Measurements from ENCODE around the gene PLB1. TPM values are rescaled to one million over a fixed set of nuclear protein-coding genes. Genes with fewer than 3 reads are reported as not detected.

Gene PLB1
- polyA plus RNA-seq, 3 donors: 20.2 to 35.8 (median 23.9) TPM

DNA sequence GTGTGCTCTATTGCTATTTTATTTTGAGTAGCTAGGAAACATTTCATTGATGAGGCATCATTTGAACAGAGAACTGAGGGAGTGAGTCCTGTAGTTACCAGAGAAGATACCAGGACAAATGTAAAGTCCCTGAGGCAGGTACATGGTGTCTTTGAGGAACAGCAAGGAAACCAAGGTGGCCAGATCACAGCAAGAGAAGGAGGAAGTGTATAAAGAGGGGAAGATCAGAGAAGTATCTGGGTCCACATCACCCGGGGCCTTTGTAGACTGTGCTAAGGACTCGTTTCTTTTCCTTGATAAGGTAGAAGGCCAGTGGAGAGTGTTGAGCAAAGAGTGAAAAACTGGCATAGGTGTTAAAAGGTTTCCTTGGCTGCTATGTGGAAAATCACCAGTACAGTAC is 34.8 kb upstream of the PLB1 start:
- Mint-ChIP-seq H3K4me3 (no peak overlapping the region), H3K36me3 (peaks cover 0 to 5% of the 10 kb centered on the region in 2 donors), H3K27me3 (ENCODE audit: low read depth in 3 of 3) (no peaks in the 10 kb centered on the region), H3K27ac (peak overlapping the region in 4 of 7 donors; percentile 3 to 70 (median 46)), H3K9me3 (peaks cover 0 to 11% (median 5%) of the 10 kb centered on the region in 7 donors), H3K4me1 (peaks cover 57% of the 10 kb centered on the region)
- no peaks in the 10 kb centered on the region for H3K79me2 ChIP-seq (ENCODE audit: insufficient read depth, low read length)
- intact Hi-C loops (cut with micrococcal nuclease): no loop called here
- no peak overlapping the region for H3K4me2 ChIP-seq (replicated peaks; ENCODE audit: extremely low read depth, low read length, poor library complexity, severe bottlenecking)
- no peak for TF ChIP-seq CTCF (IDR thresholded peaks at IDR 0.05)
- peaks cover 38 to 55% of the 10 kb centered on the region in 2 donors for H3K4me1 ChIP-seq (ENCODE audit: control insufficient read depth in 1 of 2, insufficient read depth in 2 of 2, low read length in 2 of 2)
- H4K20me1 ChIP-seq (ENCODE audit: insufficient read depth, low read length): no peaks in the 10 kb centered on the region
- no peaks in the 10 kb centered on the region for H3K36me3 ChIP-seq (replicated peaks in 1 of 2; ENCODE audit: control insufficient read depth in 1 of 2, insufficient read depth in 2 of 2, low read length in 2 of 2)
- no peak overlapping the region for H2AFZ ChIP-seq (ENCODE audit: insufficient read depth, low read depth, low read length, poor library complexity, severe bottlenecking)
- 20% methylated on average over 2 of the region's 2 CpGs for WGBS (ENCODE audit: insufficient coverage)
- no peaks in the 10 kb centered on the region for H3K9me3 ChIP-seq (replicated peaks in 1 of 2; ENCODE audit: control insufficient read depth in 1 of 2, insufficient read depth in 1 of 2, low read length in 2 of 2)
- H3K4me3 ChIP-seq (replicated peaks in 1 of 3; ENCODE audit: low read depth in 2 of 3, low read length in 3 of 3): no peak overlapping the region
- no peak overlapping the region for H3K9ac ChIP-seq (ENCODE audit: insufficient read depth, low read length, poor library complexity, severe bottlenecking)
- DNase-seq: peak in 1 of 3 donors; percentile 34
- H3K27ac ChIP-seq (ENCODE audit: low read depth in 1 of 2, low read length in 2 of 2): no peak overlapping the region
- H3K27me3 ChIP-seq (ENCODE audit: control insufficient read depth in 2 of 2, insufficient read depth in 2 of 2, low read length in 2 of 2): no peaks in the 10 kb centered on the region

DNA sequence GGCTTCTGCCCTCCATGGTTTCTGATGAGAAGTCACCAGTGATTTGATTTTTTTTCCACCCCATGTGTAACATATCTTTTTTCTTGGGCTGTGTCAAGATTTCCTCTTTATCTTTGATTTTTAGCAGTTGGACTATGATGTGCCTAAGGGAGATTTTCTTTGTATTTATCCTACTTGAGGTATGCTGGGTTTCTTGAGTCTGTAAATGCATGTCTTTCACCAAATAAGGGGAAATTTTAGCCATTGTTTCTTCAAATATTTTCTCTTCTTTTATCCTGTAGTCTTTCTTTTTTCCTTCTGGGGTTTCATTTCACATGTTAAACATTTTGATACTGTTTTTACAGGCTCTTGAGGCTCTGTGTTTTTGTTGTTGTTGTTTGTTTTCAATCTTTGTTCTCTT is 33.7 kb upstream of the PLB1 start:
- no peak for DNase-seq
- no peak overlapping the region for H3K27ac ChIP-seq (ENCODE audit: low read depth in 1 of 2, low read length in 2 of 2)
- H3K4me1 ChIP-seq (ENCODE audit: control insufficient read depth in 1 of 2, insufficient read depth in 2 of 2, low read length in 2 of 2): peaks cover 46 to 65% of the 10 kb centered on the region in 2 donors
- peaks cover 0 to 9% (median 3%) of the 10 kb centered on the region in 7 donors for H3K9me3 Mint-ChIP-seq
- H3K9ac ChIP-seq (ENCODE audit: insufficient read depth, low read length, poor library complexity, severe bottlenecking): no peak overlapping the region
- no peak overlapping the region for H3K4me3 Mint-ChIP-seq
- intact Hi-C loops (cut with micrococcal nuclease): no loop called here
- H3K4me1 Mint-ChIP-seq: peaks cover 66% of the 10 kb centered on the region
- no peak overlapping the region for H3K4me3 ChIP-seq (replicated peaks in 1 of 3; ENCODE audit: low read depth in 2 of 3, low read length in 3 of 3)
- no peaks in the 10 kb centered on the region for H3K27me3 Mint-ChIP-seq (ENCODE audit: low read depth in 3 of 3)
- no peak overlapping the region for H2AFZ ChIP-seq (ENCODE audit: insufficient read depth, low read depth, low read length, poor library complexity, severe bottlenecking)
- no peaks in the 10 kb centered on the region for H3K9me3 ChIP-seq (replicated peaks in 1 of 2; ENCODE audit: control insufficient read depth in 1 of 2, insufficient read depth in 1 of 2, low read length in 2 of 2)
- no peak for TF ChIP-seq CTCF (IDR thresholded peaks at IDR 0.05)
- H3K4me2 ChIP-seq (replicated peaks; ENCODE audit: extremely low read depth, low read length, poor library complexity, severe bottlenecking): no peak overlapping the region
- H3K36me3 ChIP-seq (replicated peaks in 1 of 2; ENCODE audit: control insufficient read depth in 1 of 2, insufficient read depth in 2 of 2, low read length in 2 of 2): no peaks in the 10 kb centered on the region
- no peaks in the 10 kb centered on the region for H3K79me2 ChIP-seq (ENCODE audit: insufficient read depth, low read length)
- H3K27ac Mint-ChIP-seq: peak overlapping the region in 5 of 7 donors; percentile 59 to 95 (median 72)
- no peaks in the 10 kb centered on the region for H4K20me1 ChIP-seq (ENCODE audit: insufficient read depth, low read length)
- no peaks in the 10 kb centered on the region for H3K27me3 ChIP-seq (ENCODE audit: control insufficient read depth in 2 of 2, insufficient read depth in 2 of 2, low read length in 2 of 2)
- peaks cover 0 to 5% of the 10 kb centered on the region in 2 donors for H3K36me3 Mint-ChIP-seq
